Pancreas (tissue), 10 donors: Measurements from ENCODE around the gene P4HA1. TPM values are rescaled to one million over a fixed set of nuclear protein-coding genes. Genes with fewer than 3 reads are reported as not detected.
"Not testable (repeated sequence)": the region's sequence is repeated elsewhere in the genome, so short reads cannot be mapped to it uniquely, and the experiment has no call there.

Experiments
- ATAC-seq, 4 donors: fragments of 200-7000 bp; cut with Tn5 transposase; one replicate each; pipeline versions ENCODE4 v1.8.0 to v1.9.1; 2020; ENCODE audit warnings: mild to moderate bottlenecking in 4 of 4, moderate library complexity in 4 of 4
- DNase-seq, 6 donors: peaks; one replicate each; pipeline ENCODE4 v3.0.0-alpha.2; 2020
- FAIRE-seq: peaks from 2 replicates; lab custom pipeline; 2012; peaks lifted over from hg19 to GRCh38; lab: Jason Lieb, UNC
- H3K27ac ChIP-seq, 4 donors: fragments of 200-600 bp; sonication (generic); 1 replicate in 3 of 4; 2 replicates in 1 of 4; pipeline versions ENCODE4 v1.5.0 to v1.8.0; 2020
- H3K27me3 ChIP-seq, 4 donors: fragments of 200-600 bp; one replicate each; pipeline ENCODE4 v1.8.0; 2021
- H3K36me3 ChIP-seq, 3 donors: fragments of 200-600 bp; sonication (generic) in 1 of 3; one replicate each; pipeline versions ENCODE4 v1.5.0 to v1.8.0; 2020 to 2021
- H3K4me1 ChIP-seq, 3 donors: fragments of 200-600 bp; one replicate each; pipeline ENCODE4 v1.8.0; 2021
- H3K4me3 ChIP-seq, 4 donors: fragments of 200-600 bp; sonication (generic) in 2 of 4; one replicate each; pipeline versions ENCODE4 v1.5.0 to v1.8.0; 2020 to 2021
- H3K9me3 ChIP-seq, 4 donors: fragments of 200-600 bp; one replicate each; pipeline ENCODE4 v1.8.0; 2021
- CTCF ChIP-seq, 4 donors: fragments of 200-600 bp; sonication (generic) in 3 of 4; IDR thresholded peaks; one replicate each; pipeline versions ENCODE4 v1.5.0 to v1.8.0; 2021; ENCODE audit warnings: antibody characterized with exemption in 4 of 4
- WGBS, 2 donors: extraction: QIAGEN DNeasy Blood & Tissue Kit; methylation state at CpG; one replicate each; pipeline ENCODE4 v1.1.7; 2013; 5-methylcytosine and 5-hydroxymethylcytosine counted together
- intact Hi-C, 3 donors: fragments of 100-400 bp; cut with DNase I; formaldehyde crosslinking; loops; one replicate each; pipeline versions ENCODE4 v1.11.1 to v1.14.2; 2022
- polyA plus RNA-seq, 2 donors: library from polyadenylated mRNA; stranded (reverse); fragments of 200-250 nt; gene quantifications; one replicate each; pipeline ENCODE4 v1.2.3, GENCODE V29; 2013
- total RNA-seq, 6 donors: library from RNA; stranded (reverse); fragmentation: NEBNext Ultra II Directional in 4 of 6; extraction: Animal tissue kit (Norgen Biotek cat#: 25700) in 4 of 6; gene quantifications; one replicate each; pipeline versions ENCODE4 v1.2.1 to v1.2.4, GENCODE V29; 2021 to 2023
- donor health status: healthy with polysubstance abuse.
- donor health status: DM: no; HTN: no; CAD: no; lungs with moderate emphysema.
- donor health status: DM: no; HTN: no; CAD: no.
- donor health status: control.
- donor health status: control.
- donor health status: Bipolar disorder and iron deficiency.
- donor health status: DM: yes; HTN: yes; CAD: no.
- donor health status: DM: no; HTN: no; CAD: no.
- donor health status: DM: no; HTN: no; CAD: no.
- donor health status: DM: yes; HTN: yes; CAD: no.

Gene P4HA1
- total and polyA plus RNA-seq, 8 donors = 3.8 to 26.1 (median 9.3) TPM

- no peaks in the 10 kb centered on the region for H3K36me3 ChIP-seq
- no peaks in the 10 kb centered on the region for H3K9me3 ChIP-seq
Measured at GRCh38 chr10:73003822-73004221, 92.8 kb downstream of the P4HA1 start.

GRCh38 chr10:73000973-73001372 is 95.7 kb downstream of the P4HA1 start:
- FAIRE-seq (no peak), DNase-seq (no peak), ATAC-seq (no peak)
- H3K9me3 ChIP-seq = no peaks in the 10 kb centered on the region
- no peak for TF ChIP-seq CTCF (IDR thresholded peaks at IDR 0.05)
- H3K27me3 ChIP-seq = no peaks in the 10 kb centered on the region
- no peaks in the 10 kb centered on the region for H3K36me3 ChIP-seq
- WGBS, 2 donors = 95 to 97% methylated on average over 3 of the region's 3 CpGs
- no peak overlapping the region for H3K4me3 ChIP-seq
- no peaks in the 10 kb centered on the region for H3K4me1 ChIP-seq
- H3K27ac ChIP-seq = no peak overlapping the region
- intact Hi-C loops = no loop called here

More at GRCh38 chr10:73003822-73004221, 92.8 kb downstream of the P4HA1 start:
- intact Hi-C loops = no loop called here
- H3K4me3 ChIP-seq = no peak overlapping the region
- DNase-seq (no peak), ATAC-seq (no peak), FAIRE-seq (no peak)
- H3K27me3 ChIP-seq = no peaks in the 10 kb centered on the region
- no peaks in the 10 kb centered on the region for H3K4me1 ChIP-seq
- no peak overlapping the region for H3K27ac ChIP-seq
- TF ChIP-seq CTCF (IDR thresholded peaks at IDR 0.05) = no peak

- WGBS, 2 donors = 91% methylated on average over 2 of the region's 2 CpGs
- DNase-seq (no peak), FAIRE-seq (no peak), ATAC-seq (no peak)
- H3K4me1 ChIP-seq = no peaks in the 10 kb centered on the region
- no peak for TF ChIP-seq CTCF (IDR thresholded peaks at IDR 0.05)
- intact Hi-C loops = no loop called here
- H3K9me3 ChIP-seq = no peaks in the 10 kb centered on the region
- H3K36me3 ChIP-seq = no peaks in the 10 kb centered on the region
- no peak overlapping the region for H3K4me3 ChIP-seq
- H3K27me3 ChIP-seq = no peaks in the 10 kb centered on the region
- no peak overlapping the region for H3K27ac ChIP-seq
Measured at GRCh38 chr10:72997099-72997498, 99.6 kb downstream of the P4HA1 start.

GRCh38 chr10:72995459-72995858 is 101.2 kb downstream of the P4HA1 start:
- ATAC-seq, FAIRE-seq, H3K9me3 ChIP-seq, H3K4me3 ChIP-seq, intact Hi-C loops, DNase-seq, H3K27ac ChIP-seq, H3K27me3 ChIP-seq, H3K36me3 ChIP-seq, H3K4me1 ChIP-seq: not testable (repeated sequence)

- intact Hi-C loops = not testable (repeated sequence)
Measured at GRCh38 chr10:72989771-72990170, 106.9 kb downstream of the P4HA1 start.

GRCh38 chr10:72984618-72985017 is 112.0 kb downstream of the P4HA1 start:
- H3K9me3 ChIP-seq, DNase-seq, FAIRE-seq, H3K4me3 ChIP-seq, ATAC-seq, H3K4me1 ChIP-seq, H3K27ac ChIP-seq, intact Hi-C loops, H3K36me3 ChIP-seq, H3K27me3 ChIP-seq: not testable (repeated sequence)
- 89 to 96% methylated on average over 4 of the region's 4 CpGs for WGBS, 2 donors

More at GRCh38 chr10:72989771-72990170, 106.9 kb downstream of the P4HA1 start:
- H3K4me1 ChIP-seq, ATAC-seq, H3K4me3 ChIP-seq, DNase-seq, FAIRE-seq, H3K27ac ChIP-seq, H3K27me3 ChIP-seq, H3K9me3 ChIP-seq, H3K36me3 ChIP-seq: not testable (repeated sequence)
- 84 to 87% methylated on average over 7 of the region's 7 CpGs for WGBS, 2 donors
